ENCODE data around the gene FOXF1. TPM values are rescaled to one million over a fixed set of nuclear protein-coding genes. Genes with fewer than 3 reads are reported as not detected.

Gene FOXF1
- total and polyA plus RNA-seq, 3 donors from 2014 or later, result 0.91 to 2.8 (median 2.0) TPM

GRCh38 chr16:86531641-86532525, 21.6 kb downstream of the FOXF1 start:
- H3K27ac ChIP-seq, result peak overlapping the region in 1 of 2 donors; percentile 59
- no peaks in the 10 kb centered on the region for H3K4me1 ChIP-seq
- no peaks in the 10 kb centered on the region for H3K9me3 ChIP-seq
- no peak overlapping the region for H3K4me3 ChIP-seq
- intact Hi-C loops (cut with DNase I; ENCODE audit: low total_unique reads), result no loop called here
- H3K27me3 ChIP-seq, result no peaks in the 10 kb centered on the region
- TF ChIP-seq CTCF (IDR thresholded peaks at IDR 0.05) (no peak), POLR2A (IDR thresholded peaks at IDR 0.05) (no peak)
- no peak for DNase-seq
- no peaks in the 10 kb centered on the region for H3K36me3 ChIP-seq (ENCODE audit: low read depth, missing control alignments)
- 89 to 97% methylated on average over 30 to 45 of the region's 49 CpGs for WGBS, 2 donors

- TF ChIP-seq CTCF (IDR thresholded peaks at IDR 0.05) (no peak), POLR2A (IDR thresholded peaks at IDR 0.05) (no peak)
Observed at GRCh38 chr16:86532526-86532815, 22.1 kb downstream of the FOXF1 start.

GRCh38 chr16:86533076-86533475, 22.7 kb downstream of the FOXF1 start:
- 92 to 96% methylated on average over 8 of the region's 8 CpGs for WGBS, 2 donors
- no peaks in the 10 kb centered on the region for H3K4me1 ChIP-seq
- no peaks in the 10 kb centered on the region for H3K27me3 ChIP-seq
- intact Hi-C loops (cut with DNase I; ENCODE audit: low total_unique reads), result no loop called here
- H3K4me3 ChIP-seq, result no peak overlapping the region
- no peak overlapping the region for H3K27ac ChIP-seq
- H3K9me3 ChIP-seq, result no peaks in the 10 kb centered on the region
- TF ChIP-seq CTCF (IDR thresholded peaks at IDR 0.05), result no peak
- TF ChIP-seq POLR2A (IDR thresholded peaks at IDR 0.05), result no peak
- H3K36me3 ChIP-seq (ENCODE audit: low read depth, missing control alignments), result no peaks in the 10 kb centered on the region
- DNase-seq, result no peak

More at GRCh38 chr16:86532526-86532815, 22.1 kb downstream of the FOXF1 start:
- no peaks in the 10 kb centered on the region for H3K4me1 ChIP-seq
- WGBS, 2 donors, result 89 to 98% methylated on average over 6 to 7 of the region's 7 CpGs
- no peak overlapping the region for H3K27ac ChIP-seq
- H3K9me3 ChIP-seq, result no peaks in the 10 kb centered on the region
- no peak for DNase-seq
- no peak overlapping the region for H3K4me3 ChIP-seq
- H3K27me3 ChIP-seq, result no peaks in the 10 kb centered on the region
- intact Hi-C loops (cut with DNase I; ENCODE audit: low total_unique reads), result no loop called here
- no peaks in the 10 kb centered on the region for H3K36me3 ChIP-seq (ENCODE audit: low read depth, missing control alignments)

GRCh38 chr16:86533767-86534351, 23.5 kb downstream of the FOXF1 start:
- TF ChIP-seq POLR2A (IDR thresholded peaks at IDR 0.05), result no peak
- no peak for TF ChIP-seq CTCF (IDR thresholded peaks at IDR 0.05)
- intact Hi-C loops (cut with DNase I; ENCODE audit: low total_unique reads), result no loop called here
- WGBS, 2 donors, result 90 to 94% methylated on average over 8 of the region's 8 CpGs
- Histone ChIP-seq H3K36me3 (ENCODE audit: low read depth, missing control alignments) (no peaks in the 10 kb centered on the region), H3K4me3 (no peak overlapping the region), H3K9me3 (no peaks in the 10 kb centered on the region), H3K27ac (no peak overlapping the region), H3K27me3 (no peaks in the 10 kb centered on the region), H3K4me1 (no peaks in the 10 kb centered on the region)
- no peak for DNase-seq

All from testis (tissue), 3 donors.